Measurements from ENCODE around the gene ITGBL1.
"Not testable (repeated sequence)": the region's sequence is repeated elsewhere in the genome, so short reads cannot be mapped to it uniquely, and the experiment has no call there.

ITGBL1 gene

DNA sequence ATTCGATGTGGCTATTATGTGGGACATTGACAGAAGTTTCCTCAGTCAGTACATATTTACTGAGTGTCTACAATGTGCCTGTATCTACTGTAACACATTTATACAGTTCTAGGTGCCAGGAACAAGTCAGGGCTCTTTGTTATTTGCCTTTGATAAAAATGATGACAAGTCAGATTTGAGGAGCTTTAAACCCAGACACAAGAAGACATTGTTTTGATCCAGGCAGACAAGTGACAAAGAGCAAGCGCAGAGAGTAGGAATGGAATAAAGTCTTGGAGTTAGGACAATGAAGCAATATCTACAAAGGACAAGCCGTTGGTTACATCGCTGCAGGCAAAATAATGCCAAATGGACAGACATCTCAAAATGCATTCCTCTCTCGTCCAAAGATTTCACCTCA lies 70.1 kb downstream of the ITGBL1 start:
- no peak for DNase-seq (ENCODE audit: low spot score)
- no peak for TF ChIP-seq CTCF (IDR thresholded peaks at IDR 0.05; ENCODE audit: extremely low read depth, missing control alignments)

- TF ChIP-seq CTCF (IDR thresholded peaks at IDR 0.05; ENCODE audit: extremely low read depth, missing control alignments), result no peak
- no peak for DNase-seq (ENCODE audit: low spot score)
These were observed 71.0 kb downstream of the ITGBL1 start for GRCh38 chr13:101523154-101524131.

DNA sequence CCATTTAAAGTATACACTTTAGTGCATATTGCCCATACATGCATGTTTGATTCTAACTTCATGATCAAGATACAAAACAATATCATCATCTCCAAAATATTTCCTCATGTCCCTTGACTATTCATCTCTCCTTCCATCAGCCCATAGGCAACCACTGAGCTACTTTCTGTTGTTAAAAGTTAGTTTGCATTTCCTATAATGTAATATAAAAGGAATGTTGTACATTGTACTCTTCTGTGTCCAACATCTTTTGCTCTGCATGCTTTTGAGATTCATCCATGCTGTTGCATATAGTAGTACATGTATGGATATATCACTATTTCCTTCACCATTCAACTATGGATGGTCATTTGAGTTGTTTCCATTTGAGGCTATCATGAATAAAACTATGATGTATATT lies 74.7 kb downstream of the ITGBL1 start:
- TF ChIP-seq CTCF (IDR thresholded peaks at IDR 0.05; ENCODE audit: extremely low read depth, missing control alignments), result no peak
- no peak for DNase-seq (ENCODE audit: low spot score)

DNA sequence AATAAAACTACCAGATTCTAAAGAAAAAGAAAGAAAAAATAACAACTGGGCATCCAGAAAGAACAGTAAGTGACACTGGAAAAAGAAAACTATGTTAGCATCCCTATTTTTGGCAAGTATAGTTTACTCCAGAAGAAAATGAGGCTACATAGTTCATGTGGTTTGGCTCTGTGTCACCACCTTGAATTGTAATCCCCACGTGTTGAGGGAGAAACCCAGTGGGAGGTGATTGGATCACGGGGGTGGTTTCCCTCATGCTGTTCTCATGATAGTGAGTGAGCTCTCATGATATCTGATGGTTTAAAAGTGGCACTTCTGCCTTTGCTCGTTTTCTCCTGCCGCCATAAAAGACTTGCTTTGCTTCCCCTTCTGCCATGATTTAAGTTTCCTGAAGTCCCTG lies 76.9 kb downstream of the ITGBL1 start:
- no peak for DNase-seq (ENCODE audit: low spot score)
- no peak for TF ChIP-seq CTCF (IDR thresholded peaks at IDR 0.05; ENCODE audit: extremely low read depth, missing control alignments)

GRCh38 chr13:101530293-101530692 lies 77.8 kb downstream of the ITGBL1 start:
- DNase-seq (ENCODE audit: low spot score), result no peak

GRCh38 chr13:101535192-101535746 lies 82.8 kb downstream of the ITGBL1 start:
- no peak for DNase-seq (ENCODE audit: low spot score)
- TF ChIP-seq CTCF (IDR thresholded peaks at IDR 0.05; ENCODE audit: extremely low read depth, missing control alignments), result no peak

More at GRCh38 chr13:101530293-101530692, 77.8 kb downstream of the ITGBL1 start:
- TF ChIP-seq CTCF (IDR thresholded peaks at IDR 0.05; ENCODE audit: extremely low read depth, missing control alignments), result no peak

DNA sequence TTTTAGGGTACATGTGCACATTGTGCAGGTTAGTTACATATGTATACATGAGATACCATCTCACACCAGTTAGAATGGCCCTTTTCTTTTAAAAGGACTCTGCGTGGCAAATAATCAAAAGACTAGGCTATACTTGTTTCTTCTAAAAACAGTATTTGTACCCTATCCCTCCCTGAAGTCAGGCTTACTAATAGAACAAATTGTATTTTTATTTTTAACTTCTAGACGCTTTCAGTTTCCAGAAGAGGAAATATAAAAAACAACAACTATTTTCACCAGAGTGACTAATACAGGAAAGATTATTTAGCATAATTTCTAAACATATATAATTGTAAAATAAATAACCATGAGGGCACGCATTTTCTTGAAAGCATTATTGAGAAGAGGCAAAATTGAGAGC lies 83.6 kb downstream of the ITGBL1 start:
- no peak for TF ChIP-seq CTCF (IDR thresholded peaks at IDR 0.05; ENCODE audit: extremely low read depth, missing control alignments)
- DNase-seq (ENCODE audit: low spot score), result no peak

GRCh38 chr13:101544544-101544943 lies 92.1 kb downstream of the ITGBL1 start:
- DNase-seq (ENCODE audit: low spot score), result not testable (repeated sequence)

Measured in GM20000 (cell line).